GM12878 (cell line): ENCODE data around the gene LRRC7. TPM values are rescaled to one million over a fixed set of nuclear protein-coding genes. Genes with fewer than 3 reads are reported as not detected.

Source experiments
- ATAC-seq: fragments of 200-7000 bp; cut with Tn5 transposase; 3 replicates; pipeline ENCODE4 v1.9.1; 2020; ENCODE audit warnings: mild to moderate bottlenecking, moderate library complexity
- BruUV-seq: library from RNA; stranded (reverse); fragments of 400-500 nt; replicated peaks from 2 replicates; lab custom pipeline; 2021; lab: Mats Ljungman, UMichigan
- CTCF ChIA-PET: fragments of 300-600 bp; sonication (Branson Sonifier 250); formaldehyde crosslinking; extraction: SDS; loops from one replicate; lab custom pipeline; 2021; ENCODE audit warnings: inconsistent platforms; lab: Yijun Ruan, JAX
- POLR2A ChIA-PET: fragments of 350-600 bp; formaldehyde crosslinking; extraction: SDS; loops from one replicate; lab custom pipeline; 2021; ENCODE audit warnings: inconsistent platforms; lab: Charles Lee
- RAD21 ChIA-PET: fragments of 300-600 bp; sonication (Branson Sonifier 250); formaldehyde crosslinking; loops from one replicate; lab custom pipeline; 2023; ENCODE audit warnings: antibody characterized with exemption; ENCODE audit not compliant: unreplicated experiment; lab: Charles Lee
- SMC1A ChIA-PET: fragments of 300-600 bp; sonication (Branson Sonifier 250); formaldehyde crosslinking; loops from one replicate; lab custom pipeline; 2023; ENCODE audit not compliant: unreplicated experiment, uncharacterized antibody; lab: Charles Lee
- DNase-seq: peaks from one replicate; pipeline ENCODE4 v3.0.0-alpha.2; 2011; ENCODE audit warnings: low read depth, low spot score
- FAIRE-seq: peaks from 3 replicates; lab custom pipeline; 2011; peaks lifted over from hg19 to GRCh38; lab: Jason Lieb, UNC
- H2AFZ ChIP-seq: 2 replicates; pipeline ENCODE4 v1.6.0; 2011; ENCODE audit warnings: low read depth, low read length, control low read depth; ENCODE audit not compliant: control insufficient read depth
- H3K27ac ChIP-seq: 2 replicates; pipeline ENCODE4 v1.5.1; 2011; ENCODE audit warnings: control low read depth; ENCODE audit not compliant: control insufficient read depth, insufficient read depth
- H3K27me3 ChIP-seq, 2 experiments: replicated peaks in 1 of 2; 2 replicates each; pipeline versions ENCODE4 v1.6.0 to v1.6.1; 2011; ENCODE audit warnings: low read length in 1 of 2; ENCODE audit not compliant: control insufficient read depth in 2 of 2, insufficient read depth in 2 of 2
- H3K36me3 ChIP-seq, 2 experiments: 2 replicates each; pipeline ENCODE4 v1.5.1; 2011; ENCODE audit warnings: low read length in 1 of 2; ENCODE audit not compliant: control insufficient read depth in 2 of 2, insufficient read depth in 2 of 2
- H3K4me1 ChIP-seq: 2 replicates; pipeline ENCODE4 v1.6.1; 2011; ENCODE audit warnings: mild to moderate bottlenecking, low read length, moderate library complexity, mixed read lengths; ENCODE audit not compliant: control insufficient read depth, insufficient read depth
- H3K4me2 ChIP-seq: 2 replicates; pipeline ENCODE4 v1.6.0; 2011; ENCODE audit warnings: control low read depth; ENCODE audit not compliant: control insufficient read depth, insufficient read depth
- H3K4me3 ChIP-seq: fragments of 200-600 bp; sonication (generic); 2 replicates; pipeline ENCODE4 v1.5.1; 2016
- H3K79me2 ChIP-seq: 2 replicates; pipeline ENCODE4 v1.6.0; 2011; ENCODE audit warnings: low read length; ENCODE audit not compliant: control insufficient read depth, insufficient read depth
- H3K9ac ChIP-seq: 2 replicates; pipeline ENCODE4 v1.8.0; 2011; ENCODE audit warnings: low read length, control low read depth, mixed read lengths; ENCODE audit not compliant: control insufficient read depth, insufficient read depth
- H3K9me3 ChIP-seq: replicated peaks from 3 replicates; pipeline ENCODE4 v1.5.1; 2011; ENCODE audit warnings: mild to moderate bottlenecking, low read length; ENCODE audit not compliant: control insufficient read depth, insufficient read depth
- H4K20me1 ChIP-seq: 2 replicates; pipeline ENCODE4 v1.6.0; 2011; ENCODE audit not compliant: control insufficient read depth, insufficient read depth
- CTCF ChIP-seq, 3 experiments: IDR thresholded peaks in 2 of 3; conservative IDR thresholded peaks in 1 of 3; 2 replicates each; pipeline ENCODE4 v1.5.1; 2011; ENCODE audit warnings: low read depth in 3 of 3, low read length in 3 of 3, mild to moderate bottlenecking in 3 of 3, control low read depth in 2 of 3, moderate library complexity in 2 of 3, inconsistent platforms in 1 of 3, mixed read lengths in 1 of 3; ENCODE audit not compliant: control insufficient read depth in 2 of 3, insufficient read depth in 1 of 3; ENCODE audit errors: extremely low read depth in 1 of 3
- EZH2 ChIP-seq: IDR thresholded peaks from 2 replicates; pipeline ENCODE4 v1.6.1; 2012; ENCODE audit warnings: low read depth, mild to moderate bottlenecking, control low read depth, inconsistent platforms, low read length, borderline replicate concordance; ENCODE audit not compliant: control insufficient read depth
- RB1 ChIP-seq: fragments of 450-650 bp; formaldehyde crosslinking; IDR thresholded peaks from 2 replicates; pipeline ENCODE4 v1.6.1; 2017; ENCODE audit warnings: mild to moderate bottlenecking, borderline replicate concordance
- SMAD1 ChIP-seq: fragments of 450-650 bp; IDR thresholded peaks from 2 replicates; pipeline ENCODE4 v1.6.1; 2018; ENCODE audit warnings: mild to moderate bottlenecking, low read depth; ENCODE audit not compliant: partially characterized antibody
- WRNIP1 ChIP-seq: IDR thresholded peaks from 2 replicates; pipeline ENCODE4 v1.6.1; 2011; ENCODE audit warnings: low read depth, low read length, improper control_type of control experiment, borderline replicate concordance
- in situ Hi-C: fragments of 300-500 bp; cut with MboI; formaldehyde crosslinking; loops from 9 replicates; pipeline ENCODE4 v1.14.3; 2018; ENCODE audit warnings: mixed read lengths
- intact Hi-C: fragments of 100-400 bp; cut with micrococcal nuclease; formaldehyde crosslinking; loops from one replicate; pipeline ENCODE4 v1.14.2; 2022; ENCODE audit not compliant: unreplicated experiment
- polyA plus RNA-seq, 11 experiments: library from polyadenylated mRNA; depleted of rRNA in 4 of 11; unstranded in 6 of 11; stranded (reverse) in 5 of 11; fragments of >200 nt; fragmentation: Nextera tagmentation in 4 of 11; fragmentation: Illumina TruSeq in 1 of 11; extraction: Ambion mirVana in 4 of 11; extraction: Trizol in 1 of 11; gene quantifications; 1 replicate in 1 of 11; 2 replicates in 10 of 11; pipeline versions ENCODE4 v1.2.1 to v1.2.3, GENCODE V29; 2011 to 2016; ENCODE audit warnings: inconsistent platforms in 2 of 11, missing spikeins in 2 of 11, low read depth in 1 of 11
- total RNA-seq, 4 experiments: library from RNA; depleted of rRNA in 3 of 4; stranded (reverse); fragments of >200 nt in 3 of 4; fragmentation: Illumina TruSeq in 1 of 4; extraction: Trizol in 1 of 4; gene quantifications; 2 replicates each; pipeline versions ENCODE4 v1.2.1 to v1.2.3, GENCODE V29; 2013 to 2021

LRRC7 gene
- total and polyA plus RNA-seq, 10 of the 15 experiments (the other 5 are each of a cell fraction or from before 2014, with no cell fraction given) = 0.05 to 1.4 (median 0.24) TPM; not detected in 5

GRCh38 chr1:69733061-69733460 is 165.3 kb downstream of the LRRC7 start:
- Histone ChIP-seq H2AFZ (no peak overlapping the region), H3K36me3 (no peaks in the 10 kb centered on the region), H3K9ac (no peak overlapping the region), H3K4me2 (no peak overlapping the region), H4K20me1 (no peaks in the 10 kb centered on the region), H3K79me2 (no peaks in the 10 kb centered on the region), H3K27me3 (no peaks in the 10 kb centered on the region), H3K4me1 (no peaks in the 10 kb centered on the region), H3K9me3 (no peaks in the 10 kb centered on the region), H3K4me3 (no peak overlapping the region), H3K27ac (no peak overlapping the region)
- TF ChIP-seq CTCF (IDR thresholded peaks at IDR 0.05 in 2 of 3, conservative IDR thresholded peaks at IDR 0.05 in 1 of 3; ENCODE audit: control insufficient read depth in 2 of 3, extremely low read depth in 1 of 3, insufficient read depth in 1 of 3, low read depth in 3 of 3, low read length in 3 of 3) = no peak
- TF ChIP-seq RB1 = no peak
- no peak for TF ChIP-seq EZH2
- no peak for TF ChIP-seq WRNIP1
- no peak for TF ChIP-seq SMAD1
- FAIRE-seq (no peak), DNase-seq (no peak), ATAC-seq (no peak)
- in situ Hi-C loops (loop anchor here (10.0 to 25.0 kb wide), 3 partner anchors 1121 to 1618 kb away; no protein-coding TSS in a partner anchor), intact Hi-C loops (loop anchor here (10.0 kb wide), 2 partner anchors 428 to 558 kb away; no protein-coding TSS in a partner anchor)
- ChIA-PET POLR2A (no interaction called here), RAD21 (no interaction called here), CTCF (no interaction called here), SMC1A (no interaction called here)
- no TSS peak for BruUV-seq
